ENCODE results near the gene RNF148.
A peak's percentile ranks its signal among the peaks of the same experiment; 100 is the strongest.
"Not testable (repeated sequence)": the region's sequence is repeated elsewhere in the genome, so short reads cannot be mapped to it uniquely, and the experiment has no call there.

RNF148 gene

GRCh38 chr7:122691569-122692235 is 11.0 kb downstream of the RNF148 start:
- no peak for DNase-seq (ENCODE audit: low spot score)

GRCh38 chr7:122689346-122690109 is 13.2 kb downstream of the RNF148 start:
- no peak for DNase-seq (ENCODE audit: low spot score)

- DNase-seq (ENCODE audit: low spot score) = no peak
Observed at GRCh38 chr7:122688400-122688998, 14.2 kb downstream of the RNF148 start.

- no peak for DNase-seq (ENCODE audit: low spot score)
Observed at GRCh38 chr7:122686360-122686878, 16.3 kb downstream of the RNF148 start.

GRCh38 chr7:122684504-122684903 is 18.2 kb downstream of the RNF148 start:
- no peak for DNase-seq (ENCODE audit: low spot score)

- no peak for DNase-seq (ENCODE audit: low spot score)
Observed at GRCh38 chr7:122682815-122683550, 19.7 kb downstream of the RNF148 start.

GRCh38 chr7:122681186-122681585 is 21.5 kb downstream of the RNF148 start:
- not testable (repeated sequence) for DNase-seq (ENCODE audit: low spot score)

GRCh38 chr7:122679813-122680212 is 22.9 kb downstream of the RNF148 start:
- no peak for DNase-seq (ENCODE audit: low spot score)

GRCh38 chr7:122679269-122679709 is 23.4 kb downstream of the RNF148 start:
- not testable (repeated sequence) for DNase-seq (ENCODE audit: low spot score)

GRCh38 chr7:122677149-122677548 is 25.6 kb downstream of the RNF148 start:
- no peak for DNase-seq (ENCODE audit: low spot score)

GRCh38 chr7:122676466-122676865 is 26.3 kb downstream of the RNF148 start:
- no peak for DNase-seq (ENCODE audit: low spot score)

GRCh38 chr7:122675621-122676020 is 27.1 kb downstream of the RNF148 start:
- DNase-seq (ENCODE audit: low spot score) = no peak

GRCh38 chr7:122675011-122675410 is 27.7 kb downstream of the RNF148 start:
- DNase-seq (ENCODE audit: low spot score) = no peak

GRCh38 chr7:122674502-122674901 is 28.2 kb downstream of the RNF148 start:
- peak; percentile 14 for DNase-seq (ENCODE audit: low spot score)

- DNase-seq (ENCODE audit: low spot score) = no peak
Observed at GRCh38 chr7:122673951-122674350, 28.8 kb downstream of the RNF148 start.

GRCh38 chr7:122672536-122672935 is 30.2 kb downstream of the RNF148 start:
- DNase-seq (ENCODE audit: low spot score) = no peak

- DNase-seq (ENCODE audit: low spot score) = no peak
Observed at GRCh38 chr7:122663733-122664132, 39.0 kb downstream of the RNF148 start.

GRCh38 chr7:122658856-122659255 is 43.9 kb downstream of the RNF148 start:
- DNase-seq (ENCODE audit: low spot score) = no peak

- DNase-seq (ENCODE audit: low spot score) = no peak
Observed at GRCh38 chr7:122653685-122654084, 49.0 kb downstream of the RNF148 start.

GRCh38 chr7:122652876-122653275 is 49.8 kb downstream of the RNF148 start:
- no peak for DNase-seq (ENCODE audit: low spot score)
